ENCODE measurements around the gene TRIM33.

DNA sequence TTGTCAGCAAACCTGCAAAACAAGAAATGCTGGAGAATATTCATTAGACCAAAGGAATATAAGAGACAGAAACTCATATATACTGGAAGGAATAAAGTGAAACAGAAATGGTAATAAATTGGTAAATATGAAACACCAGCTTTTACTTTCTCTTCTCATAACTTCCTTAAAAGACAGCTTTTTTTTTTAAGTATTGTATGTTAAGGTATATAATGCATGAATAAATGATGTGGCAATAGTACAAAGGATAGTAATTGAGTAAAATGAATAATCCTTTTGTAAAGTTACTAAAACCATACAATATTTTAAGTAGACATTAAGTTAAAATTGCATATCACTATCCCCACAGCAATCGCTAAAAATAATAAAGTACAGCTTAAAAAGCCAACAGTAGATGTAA, 64.8 kb downstream of the TRIM33 start:
- TF ChIP-seq, protein P1, sequence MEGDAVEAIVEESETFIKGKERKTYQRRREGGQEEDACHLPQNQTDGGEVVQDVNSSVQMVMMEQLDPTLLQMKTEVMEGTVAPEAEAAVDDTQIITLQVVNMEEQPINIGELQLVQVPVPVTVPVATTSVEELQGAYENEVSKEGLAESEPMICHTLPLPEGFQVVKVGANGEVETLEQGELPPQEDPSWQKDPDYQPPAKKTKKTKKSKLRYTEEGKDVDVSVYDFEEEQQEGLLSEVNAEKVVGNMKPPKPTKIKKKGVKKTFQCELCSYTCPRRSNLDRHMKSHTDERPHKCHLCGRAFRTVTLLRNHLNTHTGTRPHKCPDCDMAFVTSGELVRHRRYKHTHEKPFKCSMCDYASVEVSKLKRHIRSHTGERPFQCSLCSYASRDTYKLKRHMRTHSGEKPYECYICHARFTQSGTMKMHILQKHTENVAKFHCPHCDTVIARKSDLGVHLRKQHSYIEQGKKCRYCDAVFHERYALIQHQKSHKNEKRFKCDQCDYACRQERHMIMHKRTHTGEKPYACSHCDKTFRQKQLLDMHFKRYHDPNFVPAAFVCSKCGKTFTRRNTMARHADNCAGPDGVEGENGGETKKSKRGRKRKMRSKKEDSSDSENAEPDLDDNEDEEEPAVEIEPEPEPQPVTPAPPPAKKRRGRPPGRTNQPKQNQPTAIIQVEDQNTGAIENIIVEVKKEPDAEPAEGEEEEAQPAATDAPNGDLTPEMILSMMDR (IDR thresholded peaks at IDR 0.05; ENCODE audit: low read length), result no peak
- no peak for TF ChIP-seq EZH2 (IDR thresholded peaks at IDR 0.05; ENCODE audit: borderline replicate concordance, low read length)
